Type B pancreatic cell (in vitro differentiated cells): ENCODE results near the gene USP48. TPM values are rescaled to one million over a fixed set of nuclear protein-coding genes. Genes with fewer than 3 reads are reported as not detected.

Experiments
- DNase-seq: peaks from one replicate; pipeline ENCODE4 v3.0.0; 2021; ENCODE audit warnings: mixed read lengths; ENCODE audit not compliant: unreplicated experiment; ENCODE audit errors: extremely low spot score
- H3K27ac Mint-ChIP-seq: 2 replicates; pipeline ENCODE4 v1.8.0; 2021; ENCODE audit warnings: mild to moderate bottlenecking, mixed read lengths
- H3K27me3 Mint-ChIP-seq: 2 replicates; pipeline ENCODE4 v1.8.0; 2021; ENCODE audit warnings: mixed read lengths
- H3K36me3 Mint-ChIP-seq: 2 replicates; pipeline ENCODE4 v1.8.0; 2021; ENCODE audit warnings: mixed read lengths
- H3K4me1 Mint-ChIP-seq: one replicate; pipeline ENCODE4 v1.8.0; 2021; ENCODE audit warnings: mixed read lengths; ENCODE audit not compliant: unreplicated experiment
- H3K4me3 Mint-ChIP-seq: 2 replicates; pipeline ENCODE4 v1.8.0; 2021; ENCODE audit warnings: mild to moderate bottlenecking, mixed read lengths
- H3K9me3 Mint-ChIP-seq: 2 replicates; pipeline ENCODE4 v1.8.0; 2021; ENCODE audit warnings: mixed read lengths
- total RNA-seq: library from RNA; stranded (reverse); gene quantifications from 2 replicates; pipeline ENCODE4 v1.2.1, GENCODE V29; 2021; ENCODE audit warnings: low replicate concordance
- TF ChIP-seq, protein P1 (sequence below): fragments of 200-600 bp; sonication (generic); conservative IDR thresholded peaks from 2 replicates; pipeline ENCODE4 v1.5.0; 2021; ENCODE audit warnings: antibody characterized with exemption, mild to moderate bottlenecking

Gene USP48
- total RNA-seq, 1 donor from 2014 or later = 66.7 TPM

DNA sequence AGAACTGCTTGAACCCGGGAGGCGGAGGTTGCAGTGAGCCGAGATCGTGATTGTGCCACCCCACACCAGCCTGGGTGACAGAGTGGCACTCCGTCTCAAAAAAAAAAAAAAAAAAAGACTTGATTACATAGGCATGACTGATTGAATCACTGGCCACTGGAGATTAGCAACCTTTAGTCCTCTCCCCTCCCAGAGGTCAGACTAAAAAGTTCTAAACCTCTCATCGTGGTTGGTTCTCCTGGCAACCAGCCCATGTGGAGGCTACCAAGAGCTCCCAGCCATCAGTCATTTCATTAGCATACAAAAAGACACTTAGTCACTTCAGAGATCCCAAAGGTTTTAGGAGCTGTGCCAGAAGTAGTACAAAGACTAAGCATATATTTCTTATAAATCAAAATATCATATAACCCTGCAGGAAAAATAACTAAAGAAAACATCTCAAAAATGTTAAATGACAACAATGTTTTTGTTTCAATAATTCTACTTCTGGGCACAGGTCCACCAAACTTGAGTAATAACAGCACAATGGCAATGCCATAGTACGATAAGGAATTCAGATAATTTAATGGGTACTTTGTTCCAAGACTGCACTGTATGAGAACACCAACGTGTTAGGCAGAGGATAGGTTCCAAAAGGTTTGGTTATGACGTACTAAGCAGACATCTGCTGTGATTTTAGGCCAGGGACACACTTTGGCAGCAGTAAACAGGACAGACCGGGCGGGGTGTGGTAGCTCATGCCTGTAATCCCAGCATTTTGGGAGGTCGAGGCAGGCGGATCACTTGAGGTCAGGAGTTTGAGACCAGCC lies 18.1 kb downstream of the USP48 start:
- H3K27ac Mint-ChIP-seq = peak overlapping the region; percentile 3
- H3K4me3 Mint-ChIP-seq = no peak overlapping the region
- H3K9me3 Mint-ChIP-seq = no peaks in the 10 kb centered on the region
- H3K36me3 Mint-ChIP-seq = peaks cover 4% of the 10 kb centered on the region
- TF ChIP-seq, protein P1, sequence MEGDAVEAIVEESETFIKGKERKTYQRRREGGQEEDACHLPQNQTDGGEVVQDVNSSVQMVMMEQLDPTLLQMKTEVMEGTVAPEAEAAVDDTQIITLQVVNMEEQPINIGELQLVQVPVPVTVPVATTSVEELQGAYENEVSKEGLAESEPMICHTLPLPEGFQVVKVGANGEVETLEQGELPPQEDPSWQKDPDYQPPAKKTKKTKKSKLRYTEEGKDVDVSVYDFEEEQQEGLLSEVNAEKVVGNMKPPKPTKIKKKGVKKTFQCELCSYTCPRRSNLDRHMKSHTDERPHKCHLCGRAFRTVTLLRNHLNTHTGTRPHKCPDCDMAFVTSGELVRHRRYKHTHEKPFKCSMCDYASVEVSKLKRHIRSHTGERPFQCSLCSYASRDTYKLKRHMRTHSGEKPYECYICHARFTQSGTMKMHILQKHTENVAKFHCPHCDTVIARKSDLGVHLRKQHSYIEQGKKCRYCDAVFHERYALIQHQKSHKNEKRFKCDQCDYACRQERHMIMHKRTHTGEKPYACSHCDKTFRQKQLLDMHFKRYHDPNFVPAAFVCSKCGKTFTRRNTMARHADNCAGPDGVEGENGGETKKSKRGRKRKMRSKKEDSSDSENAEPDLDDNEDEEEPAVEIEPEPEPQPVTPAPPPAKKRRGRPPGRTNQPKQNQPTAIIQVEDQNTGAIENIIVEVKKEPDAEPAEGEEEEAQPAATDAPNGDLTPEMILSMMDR = no peak
- no peak for DNase-seq
- H3K4me1 Mint-ChIP-seq = peaks cover 23% of the 10 kb centered on the region
- H3K27me3 Mint-ChIP-seq = no peaks in the 10 kb centered on the region

- no peak overlapping the region for H3K4me3 Mint-ChIP-seq
- no peak for DNase-seq
- no peaks in the 10 kb centered on the region for H3K27me3 Mint-ChIP-seq
- TF ChIP-seq, protein P1 = no peak
- H3K27ac Mint-ChIP-seq = peak overlapping the region; percentile 21
- no peaks in the 10 kb centered on the region for H3K9me3 Mint-ChIP-seq
- peaks cover 1% of the 10 kb centered on the region for H3K36me3 Mint-ChIP-seq
- peaks cover 19% of the 10 kb centered on the region for H3K4me1 Mint-ChIP-seq
Measured at GRCh38 chr1:21763694-21764419, 19.1 kb downstream of the USP48 start.

DNA sequence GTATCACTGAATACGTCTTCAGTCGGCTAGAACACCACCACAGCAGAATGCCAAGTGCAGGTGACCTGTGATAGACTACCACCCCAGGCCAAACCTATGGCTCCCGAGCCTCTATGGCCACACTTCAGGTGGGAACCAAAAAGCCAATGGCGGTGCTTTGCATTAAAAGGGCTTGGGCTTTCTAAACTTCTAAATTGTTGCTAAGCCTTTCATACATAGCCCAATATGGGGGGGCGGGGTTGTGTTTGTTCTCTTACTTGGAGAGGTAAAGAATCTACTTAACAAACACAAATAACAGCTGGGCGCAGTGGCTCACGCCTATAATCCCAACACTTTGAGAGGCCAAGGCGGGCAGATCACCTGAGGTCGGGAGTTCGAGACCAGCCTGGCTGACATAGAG lies 19.7 kb downstream of the USP48 start:
- Mint-ChIP-seq H3K27me3 (no peaks in the 10 kb centered on the region), H3K4me3 (no peak overlapping the region), H3K4me1 (peaks cover 17% of the 10 kb centered on the region), H3K36me3 (no peaks in the 10 kb centered on the region), H3K9me3 (no peaks in the 10 kb centered on the region), H3K27ac (peak overlapping the region; percentile 9)
- no peak for DNase-seq
- TF ChIP-seq, protein P1 = no peak

GRCh38 chr1:21762022-21762404 lies 20.9 kb downstream of the USP48 start:
- peak overlapping the region; percentile 12 for H3K27ac Mint-ChIP-seq
- TF ChIP-seq, protein P1 = no peak
- H3K36me3 Mint-ChIP-seq = no peaks in the 10 kb centered on the region
- H3K4me3 Mint-ChIP-seq = no peak overlapping the region
- H3K27me3 Mint-ChIP-seq = no peaks in the 10 kb centered on the region
- H3K4me1 Mint-ChIP-seq = peaks cover 17% of the 10 kb centered on the region
- no peaks in the 10 kb centered on the region for H3K9me3 Mint-ChIP-seq
- no peak for DNase-seq

DNA sequence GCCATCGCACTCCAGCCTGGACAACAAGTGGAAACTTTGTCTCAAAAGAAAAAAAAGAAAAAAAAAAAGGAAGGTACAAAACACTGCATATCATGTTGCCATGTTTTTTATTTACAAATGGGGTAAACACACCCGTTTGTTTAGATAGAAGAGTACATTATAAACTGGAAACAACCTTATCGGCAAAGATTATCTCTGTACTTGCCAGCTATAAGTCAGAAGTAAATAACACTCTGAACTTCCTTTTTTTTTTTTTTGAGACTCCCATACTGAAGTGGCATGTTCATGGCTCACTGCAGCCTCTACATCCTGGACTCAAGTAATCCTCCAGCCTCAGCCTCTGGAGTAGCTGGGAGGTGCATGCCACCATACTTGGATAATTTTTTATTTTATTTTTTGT lies 21.9 kb downstream of the USP48 start:
- H3K9me3 Mint-ChIP-seq = no peaks in the 10 kb centered on the region
- peaks cover 17% of the 10 kb centered on the region for H3K4me1 Mint-ChIP-seq
- H3K27me3 Mint-ChIP-seq = no peaks in the 10 kb centered on the region
- no peak overlapping the region for H3K4me3 Mint-ChIP-seq
- DNase-seq = no peak
- H3K36me3 Mint-ChIP-seq = no peaks in the 10 kb centered on the region
- H3K27ac Mint-ChIP-seq = no peak overlapping the region
- TF ChIP-seq, protein P1 = no peak
